Measurements from ENCODE around the gene MPDZ.

- TF ChIP-seq CTCF (CRISPR knock-in tag; IDR thresholded peaks at IDR 0.05) = no peak
- no peak for TF ChIP-seq HINFP (CRISPR knock-in tag; IDR thresholded peaks at IDR 0.05; ENCODE audit: low read depth)
- no peak for TF ChIP-seq YY1 (IDR thresholded peaks at IDR 0.05; ENCODE audit: insufficient read depth, insufficient replicate concordance, low read depth, low read length)
- no peak for TF ChIP-seq POLR2AphosphoS5 (IDR thresholded peaks at IDR 0.05; ENCODE audit: low read depth, low read length)
- TF ChIP-seq KLF6 (CRISPR knock-in tag; IDR thresholded peaks at IDR 0.05) = no peak
- TF ChIP-seq FLYWCH1 (CRISPR knock-in tag; IDR thresholded peaks at IDR 0.05) = no peak
- TF ChIP-seq ZNF576 (CRISPR knock-in tag; IDR thresholded peaks at IDR 0.05) = no peak
- TF ChIP-seq MAZ (IDR thresholded peaks at IDR 0.05; ENCODE audit: borderline replicate concordance, low read depth, low read length) = no peak
- no peak for TF ChIP-seq MAZ (CRISPR knock-in tag; IDR thresholded peaks at IDR 0.05; ENCODE audit: low read depth)
- no peak for TF ChIP-seq ESRRA (CRISPR knock-in tag; IDR thresholded peaks at IDR 0.05; ENCODE audit: low read depth)
- no peak for TF ChIP-seq SIN3A (IDR thresholded peaks at IDR 0.05; ENCODE audit: borderline replicate concordance, low read depth, low read length)
- no peak for TF ChIP-seq SRY (CRISPR knock-in tag; IDR thresholded peaks at IDR 0.05)
- TF ChIP-seq GFI1 (CRISPR knock-in tag; IDR thresholded peaks at IDR 0.05; ENCODE audit: borderline replicate concordance) = no peak
- no peak for TF ChIP-seq NAIF1 (CRISPR knock-in tag; IDR thresholded peaks at IDR 0.05; ENCODE audit: borderline replicate concordance)
Observed at GRCh38 chr9:13209498-13209897, 70.0 kb downstream of the MPDZ start.
